BLaER1 treated with 17β-estradiol and CSF1 and Interleukin-3, amounts not matched to agents 10 nM and 100 nM (cell line): ENCODE measurements around the gene MOB3C.

Experiments used
- H3K27ac ChIP-seq, 11 experiments: shearing (Covaris generic); formaldehyde crosslinking; 2 replicates each; pipeline ENCODE4 v1.8.1; 2022
- H3K27me3 ChIP-seq, 11 experiments: shearing (Covaris generic); formaldehyde crosslinking; 2 replicates each; pipeline ENCODE4 v1.8.1; 2022
- H3K36me3 ChIP-seq, 11 experiments: shearing (Covaris generic); formaldehyde crosslinking; 2 replicates each; pipeline ENCODE4 v1.8.1; 2022
- H3K4me1 ChIP-seq, 10 experiments: shearing (Covaris generic); formaldehyde crosslinking; 2 replicates each; pipeline ENCODE4 v1.8.1; 2022
- H3K4me2 ChIP-seq, 11 experiments: shearing (Covaris generic); formaldehyde crosslinking; 2 replicates each; pipeline ENCODE4 v1.8.1; 2022
- H3K4me3 ChIP-seq, 10 experiments: shearing (Covaris generic); formaldehyde crosslinking; 2 replicates each; pipeline ENCODE4 v1.8.1; 2022
- H3K9ac ChIP-seq, 11 experiments: shearing (Covaris generic); formaldehyde crosslinking; 2 replicates each; pipeline ENCODE4 v1.8.1; 2022
- H3K9me3 ChIP-seq, 11 experiments: shearing (Covaris generic); formaldehyde crosslinking; replicated peaks in 1 of 11; 2 replicates each; pipeline ENCODE4 v1.8.1; 2022
- H4K20me1 ChIP-seq, 11 experiments: shearing (Covaris generic); formaldehyde crosslinking; 2 replicates each; pipeline ENCODE4 v1.8.1; 2022
- Cebpa-rat ChIP-seq, 11 experiments: shearing (Covaris generic); IDR thresholded peaks; 2 replicates each; pipeline ENCODE4 v1.8.1; 2022

MOB3C gene

DNA sequence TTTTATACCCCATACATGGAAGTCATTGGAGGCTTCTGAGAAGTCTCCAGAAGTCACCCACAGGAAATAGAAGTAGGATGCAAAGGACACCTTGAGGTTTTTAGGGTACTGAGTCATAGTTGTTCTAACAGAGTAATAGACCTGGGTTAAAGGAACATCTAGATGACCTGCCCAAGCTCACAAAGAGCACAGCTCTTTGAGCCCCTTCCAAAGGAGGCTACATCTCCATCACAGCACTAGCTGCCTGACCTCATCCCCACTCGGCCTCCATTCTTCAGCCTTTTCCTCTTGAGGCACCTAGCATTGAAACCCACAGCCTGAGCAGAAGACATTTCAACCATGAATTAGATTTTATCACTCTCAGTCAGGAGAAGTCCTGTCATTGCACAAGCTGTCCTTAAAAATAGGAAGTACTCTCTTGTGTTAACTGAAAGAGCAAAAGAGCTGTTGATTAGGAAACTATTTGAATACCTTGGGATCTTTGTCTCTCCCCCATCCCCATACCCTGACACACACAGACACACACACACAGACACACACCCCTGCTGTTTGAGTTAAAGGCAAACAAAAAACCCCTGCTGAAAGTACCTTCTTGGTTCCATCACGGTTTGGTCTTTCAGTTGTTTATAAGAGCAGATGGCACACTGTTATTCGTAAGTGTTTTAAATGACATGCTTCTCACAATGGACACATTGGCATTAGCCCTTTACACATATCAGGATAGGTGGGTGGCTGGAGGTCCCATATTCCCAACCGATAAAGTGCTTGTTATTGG, 34.7 kb downstream of the MOB3C start:
- peaks cover 0 to 75% (median 41%) of the 10 kb centered on the region in 10 experiments; a peak in 15 of 20 replicates for H3K4me1 ChIP-seq
- TF ChIP-seq Cebpa-rat (IDR thresholded peaks at IDR 0.05), result peak in 7 of 11 experiments; percentile 7 to 75 (median 64); a peak in 9 of 22 replicates
- peaks cover 90 to 100% (median 96%) of the 10 kb centered on the region in 11 experiments for H3K36me3 ChIP-seq

DNA sequence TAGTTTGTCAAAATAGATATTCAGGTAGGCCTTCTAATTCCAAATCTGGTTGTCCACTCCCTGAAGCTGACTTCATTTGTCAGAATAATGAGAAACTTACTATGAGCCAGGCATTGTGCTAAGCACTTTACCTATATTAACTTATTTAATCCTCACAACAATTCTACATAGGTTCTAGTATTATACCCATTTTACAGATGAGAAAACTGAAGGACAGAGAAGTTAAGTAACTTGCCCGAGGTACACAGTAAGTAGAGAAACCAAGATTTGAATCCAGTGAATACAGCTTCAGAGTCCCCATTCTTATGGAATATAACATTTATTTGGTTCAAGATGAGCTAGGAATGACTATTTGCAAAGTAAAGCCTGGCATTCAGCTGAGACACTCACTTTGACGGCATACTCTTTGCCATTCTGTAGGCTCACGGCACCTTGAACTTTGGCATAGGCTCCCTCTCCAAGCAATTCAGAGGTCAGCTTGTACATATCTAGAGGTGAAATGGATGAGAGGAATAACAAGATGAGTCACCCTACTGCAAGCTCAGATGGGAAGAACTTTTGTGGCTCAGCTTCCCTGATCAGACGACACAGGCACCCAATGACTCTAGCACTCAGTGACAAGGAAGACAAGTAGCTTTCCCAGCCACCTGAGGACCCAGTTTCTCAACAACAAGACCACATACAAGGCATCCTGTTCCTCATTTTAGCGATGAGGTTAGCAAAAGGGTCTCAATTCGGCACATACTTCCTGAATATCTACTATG, 36.3 kb downstream of the MOB3C start:
- no peak for TF ChIP-seq Cebpa-rat (IDR thresholded peaks at IDR 0.05)
- Histone ChIP-seq H3K27ac (peak overlapping the region in 8 of 11 experiments; percentile 49 to 84 (median 74); a peak in 13 of 22 replicates), H3K36me3 (peaks cover 85 to 100% (median 96%) of the 10 kb centered on the region in 11 experiments), H3K9ac (peak overlapping the region in 6 of 11 experiments; percentile 43 to 69 (median 56); a peak in 8 of 22 replicates), H3K4me2 (peak overlapping the region in 7 of 11 experiments; percentile 51 to 84 (median 80); a peak in 14 of 22 replicates), H3K4me3 (0 out of 20 replicates have a peak overlapping the region, but pooled peaks of 1 of the 10 experiments have one; percentile 9), H4K20me1 (peaks cover 0 to 43% (median 0%) of the 10 kb centered on the region in 11 experiments; a peak in 4 of 22 replicates), H3K4me1 (peaks cover 0 to 60% (median 40%) of the 10 kb centered on the region in 10 experiments; a peak in 15 of 20 replicates), H3K27me3 (no peaks in the 10 kb centered on the region), H3K9me3 (no peaks in the 10 kb centered on the region)

More for the DNA sequence above, 34.7 kb downstream of the MOB3C start:
- no peaks in the 10 kb centered on the region for H3K27me3 ChIP-seq
- H3K4me3 ChIP-seq, result no peak overlapping the region
- H3K9ac ChIP-seq, result peak overlapping the region in 9 of 11 experiments; percentile 6 to 69 (median 54); a peak in 14 of 22 replicates
- peak overlapping the region in 8 of 11 experiments; percentile 25 to 84 (median 72); a peak in 16 of 22 replicates for H3K4me2 ChIP-seq
- peaks cover 0 to 38% (median 0%) of the 10 kb centered on the region in 11 experiments; a peak in 4 of 22 replicates for H4K20me1 ChIP-seq
- no peaks in the 10 kb centered on the region for H3K9me3 ChIP-seq
- H3K27ac ChIP-seq, result peak overlapping the region in 10 of 11 experiments; percentile 38 to 84 (median 74); a peak in 19 of 22 replicates

DNA sequence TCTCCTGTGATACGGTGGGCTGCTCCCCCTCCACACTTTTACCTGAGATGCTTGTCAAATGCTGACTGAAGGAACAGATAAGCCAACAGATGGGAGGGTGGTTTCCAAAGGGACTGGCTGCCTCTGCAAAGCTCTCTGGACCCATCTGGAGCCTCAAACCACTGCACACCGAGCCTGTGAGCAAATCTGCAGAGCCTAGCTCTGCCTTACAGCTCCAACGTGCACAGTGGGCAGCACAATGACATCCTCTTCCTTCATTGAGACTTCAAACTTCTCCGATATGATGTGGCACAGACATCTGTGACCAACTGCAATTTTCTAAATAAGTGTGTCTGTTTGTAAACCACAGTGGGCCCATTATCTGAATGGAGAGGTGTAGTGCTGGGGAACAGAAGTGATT, 38.9 kb downstream of the MOB3C start:
- Histone ChIP-seq H3K36me3 (peaks cover 63 to 99% (median 92%) of the 10 kb centered on the region in 11 experiments), H4K20me1 (peaks cover 0 to 49% (median 0%) of the 10 kb centered on the region in 11 experiments; a peak in 4 of 22 replicates), H3K4me3 (no peak overlapping the region), H3K9ac (no peak overlapping the region), H3K4me1 (peaks cover 0 to 35% (median 28%) of the 10 kb centered on the region in 10 experiments; a peak in 15 of 20 replicates), H3K27me3 (no peaks in the 10 kb centered on the region), H3K9me3 (no peaks in the 10 kb centered on the region), H3K27ac (no peak overlapping the region), H3K4me2 (no peak overlapping the region)
- TF ChIP-seq Cebpa-rat (IDR thresholded peaks at IDR 0.05), result no peak

DNA sequence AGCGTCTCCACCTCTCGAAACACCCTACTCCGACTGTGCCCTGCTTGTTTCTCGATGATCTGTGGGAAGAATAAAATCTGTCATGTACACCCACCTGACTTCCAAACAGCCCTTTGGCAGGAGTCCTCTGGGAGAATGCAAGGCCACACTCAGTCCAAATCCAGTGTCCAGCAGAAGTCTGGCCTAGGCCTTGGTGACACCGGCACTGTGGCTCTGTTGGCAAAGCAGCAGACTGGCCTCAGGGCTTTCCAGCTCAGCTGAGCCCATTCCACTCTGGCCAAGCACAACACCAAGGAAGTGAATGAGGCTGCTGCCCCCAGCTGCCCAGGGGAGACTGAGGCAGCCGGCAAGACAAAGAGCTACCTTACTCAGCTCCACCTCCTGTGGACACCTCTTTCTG, 40.0 kb downstream of the MOB3C start:
- Histone ChIP-seq H3K27me3 (no peaks in the 10 kb centered on the region), H4K20me1 (peaks cover 0 to 56% (median 0%) of the 10 kb centered on the region in 11 experiments; a peak in 5 of 22 replicates), H3K27ac (no peak overlapping the region), H3K4me2 (no peak overlapping the region), H3K4me1 (peaks cover 0 to 24% (median 17%) of the 10 kb centered on the region in 10 experiments; a peak in 14 of 20 replicates), H3K4me3 (no peak overlapping the region), H3K9ac (no peak overlapping the region), H3K36me3 (peaks cover 54 to 100% (median 96%) of the 10 kb centered on the region in 11 experiments), H3K9me3 (no peaks in the 10 kb centered on the region)
- no peak for TF ChIP-seq Cebpa-rat (IDR thresholded peaks at IDR 0.05)

DNA sequence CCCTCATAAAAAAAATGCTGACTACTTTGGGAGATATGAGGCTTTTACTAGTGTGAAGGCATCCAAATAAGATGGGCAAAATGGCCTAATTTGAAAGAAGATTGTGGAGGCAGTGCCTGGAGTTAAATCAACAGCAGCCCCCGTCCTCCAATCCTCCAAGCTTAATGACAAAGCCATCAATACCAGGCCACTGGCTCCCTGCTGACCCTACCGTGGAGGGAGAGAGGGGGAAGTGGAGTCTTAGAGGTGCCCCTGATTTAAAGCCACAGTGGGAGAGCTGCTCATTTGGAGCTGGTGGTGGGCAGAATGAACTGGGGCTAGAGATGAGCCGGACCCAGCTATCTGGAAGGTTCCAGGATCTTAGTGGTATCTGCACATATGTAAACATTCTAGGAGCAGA, 40.8 kb downstream of the MOB3C start:
- no peak overlapping the region for H3K4me2 ChIP-seq
- H3K9ac ChIP-seq, result no peak overlapping the region
- H3K4me3 ChIP-seq, result no peak overlapping the region
- H3K4me1 ChIP-seq, result peaks cover 0 to 16% (median 9%) of the 10 kb centered on the region in 10 experiments; a peak in 14 of 20 replicates
- H4K20me1 ChIP-seq, result peaks cover 0 to 53% (median 0%) of the 10 kb centered on the region in 11 experiments; a peak in 5 of 22 replicates
- no peak for TF ChIP-seq Cebpa-rat (IDR thresholded peaks at IDR 0.05)
- no peaks in the 10 kb centered on the region for H3K27me3 ChIP-seq
- H3K9me3 ChIP-seq, result no peaks in the 10 kb centered on the region
- peaks cover 46 to 100% (median 97%) of the 10 kb centered on the region in 11 experiments for H3K36me3 ChIP-seq
- H3K27ac ChIP-seq, result no peak overlapping the region

DNA sequence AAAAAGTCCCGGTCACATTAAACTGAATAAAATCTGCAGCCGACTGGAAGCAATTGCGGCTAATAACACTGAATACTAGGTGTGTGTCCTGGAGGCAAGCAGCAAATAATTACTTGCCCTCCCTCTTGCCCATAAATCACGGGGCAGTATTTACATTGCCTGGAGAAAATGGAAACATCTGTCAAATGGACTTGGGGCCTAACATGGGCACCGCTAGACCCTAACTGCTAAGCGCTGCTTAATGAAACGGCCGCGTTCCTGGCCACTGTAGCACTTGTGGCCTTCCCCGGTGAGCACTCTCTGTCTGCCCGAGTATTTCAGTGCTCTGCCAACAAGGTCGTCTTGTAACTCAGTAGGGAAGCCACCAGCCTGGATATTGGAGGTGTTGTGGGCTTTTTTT, 41.3 kb downstream of the MOB3C start:
- Histone ChIP-seq H3K4me3 (no peak overlapping the region), H3K9me3 (no peaks in the 10 kb centered on the region), H3K27ac (no peak overlapping the region), H3K36me3 (peaks cover 41 to 100% (median 93%) of the 10 kb centered on the region in 11 experiments), H3K9ac (no peak overlapping the region), H3K4me2 (no peak overlapping the region), H4K20me1 (peaks cover 0 to 53% (median 0%) of the 10 kb centered on the region in 11 experiments; a peak in 5 of 22 replicates), H3K4me1 (peaks cover 0 to 11% (median 5%) of the 10 kb centered on the region in 10 experiments; a peak in 13 of 20 replicates), H3K27me3 (no peaks in the 10 kb centered on the region)
- TF ChIP-seq Cebpa-rat (IDR thresholded peaks at IDR 0.05), result no peak

DNA sequence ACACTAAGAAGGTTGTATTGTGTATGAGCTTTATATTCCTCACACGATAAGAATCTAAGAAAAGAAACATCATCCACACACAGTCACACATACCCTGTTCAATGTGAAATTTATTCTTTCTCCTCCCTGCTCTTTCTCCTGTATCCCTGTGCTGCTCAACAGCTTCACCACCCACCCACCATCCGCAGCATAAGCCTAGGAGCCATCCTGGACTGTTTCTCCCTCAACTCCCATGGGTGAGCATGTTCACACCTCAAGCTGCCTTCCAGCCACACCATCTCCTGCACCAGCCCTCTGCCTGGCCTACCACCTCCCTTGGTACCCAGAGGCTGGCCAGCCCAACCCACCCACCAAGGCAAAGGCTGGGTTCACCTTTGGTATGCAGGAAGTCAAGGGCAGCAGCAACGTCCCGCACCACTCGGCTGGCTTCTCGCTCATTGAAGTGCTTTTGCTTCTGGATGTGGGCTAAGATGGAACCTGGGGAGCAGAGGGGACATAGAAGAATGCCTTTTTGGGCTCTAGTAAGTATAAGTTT, 44.9 kb downstream of the MOB3C start:
- Histone ChIP-seq H3K27me3 (no peaks in the 10 kb centered on the region), H3K9ac (no peak overlapping the region), H3K9me3 (no peaks in the 10 kb centered on the region), H3K27ac (no peak overlapping the region), H3K4me3 (no peak overlapping the region), H3K4me2 (no peak overlapping the region), H4K20me1 (peaks cover 0 to 68% (median 0%) of the 10 kb centered on the region in 11 experiments; a peak in 5 of 22 replicates), H3K36me3 (peaks cover 26 to 100% (median 83%) of the 10 kb centered on the region in 11 experiments; a peak in 21 of 22 replicates), H3K4me1 (no peaks in the 10 kb centered on the region)
- TF ChIP-seq Cebpa-rat (IDR thresholded peaks at IDR 0.05), result no peak

DNA sequence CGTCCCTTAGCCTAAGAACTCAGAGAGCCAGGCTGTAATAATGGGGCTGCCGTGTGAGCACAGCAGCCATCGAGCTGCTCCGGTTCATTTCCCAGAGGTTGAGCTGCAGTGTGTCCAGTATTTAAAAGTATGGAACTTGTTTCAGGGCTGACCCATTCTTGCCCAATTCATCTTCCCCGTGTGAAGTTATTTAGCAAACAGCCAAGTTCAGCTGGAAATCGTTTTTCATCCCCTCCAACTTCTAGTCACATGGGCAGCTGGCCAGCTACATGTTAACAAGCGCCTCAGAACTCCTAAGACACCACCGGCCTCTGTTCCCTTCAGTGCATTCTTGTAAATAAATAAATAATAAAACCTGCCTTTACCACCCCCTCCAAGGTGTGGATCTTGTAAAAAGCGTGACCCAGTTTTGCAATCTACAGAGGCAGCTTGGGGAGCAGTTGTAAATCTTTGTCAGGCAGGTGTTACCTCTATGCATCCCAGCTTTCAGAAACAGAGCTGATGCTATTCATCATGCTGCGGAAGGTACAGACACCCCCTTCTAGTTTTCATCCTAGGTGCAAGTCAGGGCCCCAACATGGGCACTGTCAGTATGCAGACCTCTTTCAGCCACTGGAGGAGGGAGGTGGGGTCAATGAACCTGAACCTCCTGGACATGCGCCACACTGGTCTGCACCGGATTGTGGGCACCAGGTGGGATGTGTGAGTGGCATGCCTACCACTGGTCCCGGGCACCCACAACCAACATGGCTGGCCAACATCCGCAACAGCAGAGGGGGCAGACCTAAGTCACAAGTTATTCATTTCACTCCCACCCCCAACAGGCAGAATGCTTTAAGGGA, 46.5 kb downstream of the MOB3C start:
- H3K4me1 ChIP-seq, result no peaks in the 10 kb centered on the region
- no peak overlapping the region for H3K4me2 ChIP-seq
- H3K9ac ChIP-seq, result no peak overlapping the region
- no peaks in the 10 kb centered on the region for H3K9me3 ChIP-seq
- no peak for TF ChIP-seq Cebpa-rat (IDR thresholded peaks at IDR 0.05)
- peaks cover 28 to 100% (median 83%) of the 10 kb centered on the region in 11 experiments for H3K36me3 ChIP-seq
- no peaks in the 10 kb centered on the region for H3K27me3 ChIP-seq
- H3K27ac ChIP-seq, result no peak overlapping the region
- H3K4me3 ChIP-seq, result no peak overlapping the region
- peaks cover 0 to 67% (median 0%) of the 10 kb centered on the region in 11 experiments; a peak in 6 of 22 replicates for H4K20me1 ChIP-seq
